ENCODE measurements around the gene DNAJB5.
"Not testable (repeated sequence)": the region's sequence is repeated elsewhere in the genome, so short reads cannot be mapped to it uniquely, and the experiment has no call there.

The DNAJB5 gene

DNA sequence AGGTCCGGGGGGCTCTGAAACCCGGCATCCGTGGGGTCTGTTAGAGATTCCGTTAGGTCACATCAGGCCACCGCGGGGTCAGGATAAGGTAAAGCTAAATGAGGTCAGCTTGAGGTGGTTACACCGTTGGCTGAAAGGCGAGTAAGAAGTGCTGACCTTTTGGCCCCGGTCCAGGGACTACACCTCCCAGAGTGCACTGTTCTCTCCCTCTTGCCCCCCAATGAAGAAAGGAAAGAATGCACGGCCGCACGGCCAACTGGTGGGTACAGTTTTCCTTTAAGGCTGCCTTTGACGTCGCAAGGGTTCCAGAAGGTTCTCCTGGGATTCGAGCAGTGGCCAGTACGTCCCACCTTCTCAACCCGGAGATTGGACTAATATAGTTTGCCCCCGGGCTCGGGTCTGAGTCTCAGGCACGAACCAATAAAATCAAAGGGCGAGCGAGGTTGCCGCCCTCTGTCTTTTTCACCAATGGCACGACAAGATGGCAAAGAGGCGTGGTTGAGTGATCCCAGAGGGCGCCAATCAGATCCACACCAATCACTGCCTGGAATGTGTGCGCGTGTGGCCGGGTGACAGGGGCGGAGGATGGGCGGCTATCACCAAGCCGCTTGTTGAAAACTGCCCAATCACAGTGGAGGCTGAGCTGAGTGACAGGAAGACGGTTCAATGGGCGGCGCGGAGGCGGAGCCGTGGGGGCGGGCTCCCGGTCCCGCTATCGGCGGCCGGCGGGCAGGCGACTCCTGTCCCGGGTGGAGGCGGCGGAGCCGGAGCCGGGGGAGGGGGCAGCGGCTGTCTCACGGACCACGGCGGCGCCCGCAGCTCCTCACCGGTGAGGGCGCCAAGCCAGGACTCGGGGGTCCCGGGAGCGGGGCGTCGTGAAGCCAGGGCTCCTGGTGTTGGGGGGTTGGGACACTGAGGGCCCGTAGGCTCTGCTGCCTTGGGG is at the start of gene DNAJB5:
DNAJB5 (plus strand) TSS at position 743 of the 943 bp plus-strand sequence. CDS start 886 bp downstream, outside the sequence.
- no peaks in the 10 kb centered on the region for H3K27me3 ChIP-seq (replicated peaks)
- H3K27ac ChIP-seq = peak within 1 kb of the TSS; percentile 59
- H3K36me3 ChIP-seq (replicated peaks) = no peaks in the 10 kb centered on the region
- peak; percentile 100 for DNase-seq
- H3K4me3 ChIP-seq (ENCODE audit: low read depth, low read length) = peak within 1 kb of the TSS; percentile 83
- in situ Hi-C loops (cut with HindIII; ENCODE audit: low pct_ligation_motif_present, low sequenced_read_pairs) = no loop called here
- TF ChIP-seq, protein P1, sequence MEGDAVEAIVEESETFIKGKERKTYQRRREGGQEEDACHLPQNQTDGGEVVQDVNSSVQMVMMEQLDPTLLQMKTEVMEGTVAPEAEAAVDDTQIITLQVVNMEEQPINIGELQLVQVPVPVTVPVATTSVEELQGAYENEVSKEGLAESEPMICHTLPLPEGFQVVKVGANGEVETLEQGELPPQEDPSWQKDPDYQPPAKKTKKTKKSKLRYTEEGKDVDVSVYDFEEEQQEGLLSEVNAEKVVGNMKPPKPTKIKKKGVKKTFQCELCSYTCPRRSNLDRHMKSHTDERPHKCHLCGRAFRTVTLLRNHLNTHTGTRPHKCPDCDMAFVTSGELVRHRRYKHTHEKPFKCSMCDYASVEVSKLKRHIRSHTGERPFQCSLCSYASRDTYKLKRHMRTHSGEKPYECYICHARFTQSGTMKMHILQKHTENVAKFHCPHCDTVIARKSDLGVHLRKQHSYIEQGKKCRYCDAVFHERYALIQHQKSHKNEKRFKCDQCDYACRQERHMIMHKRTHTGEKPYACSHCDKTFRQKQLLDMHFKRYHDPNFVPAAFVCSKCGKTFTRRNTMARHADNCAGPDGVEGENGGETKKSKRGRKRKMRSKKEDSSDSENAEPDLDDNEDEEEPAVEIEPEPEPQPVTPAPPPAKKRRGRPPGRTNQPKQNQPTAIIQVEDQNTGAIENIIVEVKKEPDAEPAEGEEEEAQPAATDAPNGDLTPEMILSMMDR (IDR thresholded peaks at IDR 0.05; ENCODE audit: low read depth, low read length, missing control alignments) = no peak

DNA sequence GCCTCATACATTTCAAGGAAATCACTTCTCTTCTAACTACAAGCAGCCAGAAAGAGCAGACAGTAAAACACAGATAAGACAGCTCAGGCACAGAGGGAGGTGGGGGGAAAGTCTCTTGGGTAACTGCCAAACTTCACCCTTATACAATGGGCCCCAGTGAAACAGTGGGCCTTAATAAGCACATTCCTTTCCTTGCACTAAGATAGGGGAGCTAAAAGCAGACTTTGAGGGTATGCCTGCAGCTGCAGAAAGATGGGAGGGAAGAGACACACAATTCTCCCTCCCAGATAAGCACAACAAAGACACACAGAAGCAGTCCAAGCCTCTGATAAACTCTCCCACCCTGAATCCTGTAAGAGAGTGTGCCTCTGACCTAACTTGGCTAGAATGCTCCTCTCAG is 49.6 kb upstream of the DNAJB5 start:
- H3K27ac ChIP-seq; DNase-seq; H3K36me3 ChIP-seq (replicated peaks); H3K27me3 ChIP-seq (replicated peaks); in situ Hi-C loops (cut with HindIII; ENCODE audit: low pct_ligation_motif_present, low sequenced_read_pairs); H3K4me3 ChIP-seq (ENCODE audit: low read depth, low read length): not testable (repeated sequence)

DNA sequence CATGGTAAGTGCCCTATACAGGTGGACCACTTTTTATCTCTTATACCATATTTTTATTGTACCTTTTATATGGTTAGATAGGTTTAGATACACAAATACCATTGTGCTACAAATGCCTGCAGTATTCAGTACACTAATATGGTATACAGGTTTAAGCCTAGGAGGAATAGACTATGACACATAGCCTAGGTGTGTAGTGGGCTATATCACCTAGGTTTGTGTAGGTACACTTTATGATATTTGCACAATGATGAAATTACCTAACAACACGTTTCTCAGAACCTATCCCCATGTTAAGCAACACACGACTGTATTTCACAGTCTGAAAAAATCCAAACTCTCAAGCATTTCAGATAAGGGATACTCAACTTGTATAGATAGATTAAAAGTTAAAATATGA is 41.1 kb upstream of the DNAJB5 start:
- TF ChIP-seq, protein P1 (IDR thresholded peaks at IDR 0.05; ENCODE audit: low read depth, low read length, missing control alignments) = no peak
- Histone ChIP-seq H3K4me3 (ENCODE audit: low read depth, low read length) (no peak overlapping the region), H3K36me3 (replicated peaks) (no peaks in the 10 kb centered on the region), H3K27me3 (replicated peaks) (peaks cover 10% of the 10 kb centered on the region), H3K27ac (no peak overlapping the region)
- DNase-seq = no peak
- in situ Hi-C loops (cut with HindIII; ENCODE audit: low pct_ligation_motif_present, low sequenced_read_pairs) = no loop called here

DNA sequence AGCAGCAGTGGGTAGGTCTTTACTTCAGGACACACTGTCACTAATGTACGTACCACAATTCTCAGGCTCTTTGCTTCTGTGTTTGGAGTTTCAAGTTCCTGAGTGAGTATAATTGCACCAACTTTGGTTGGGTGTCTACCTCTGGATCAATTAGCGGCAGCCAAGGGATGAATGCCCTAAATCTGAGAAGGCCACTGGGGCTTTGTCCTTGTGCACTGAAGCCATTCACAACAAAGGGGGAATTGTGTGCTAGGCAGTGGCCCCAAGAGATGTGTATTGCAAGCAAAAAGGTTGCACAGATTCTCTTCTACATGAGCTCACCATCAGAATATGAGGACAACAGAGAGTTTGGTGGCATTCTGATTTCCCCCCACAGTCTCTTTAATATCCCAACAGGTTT is 35.3 kb upstream of the DNAJB5 start:
- in situ Hi-C loops (cut with HindIII; ENCODE audit: low pct_ligation_motif_present, low sequenced_read_pairs) = no loop called here
- DNase-seq = no peak
- Histone ChIP-seq H3K27ac (no peak overlapping the region), H3K4me3 (ENCODE audit: low read depth, low read length) (no peak overlapping the region), H3K27me3 (replicated peaks) (peaks cover 42% of the 10 kb centered on the region), H3K36me3 (replicated peaks) (no peaks in the 10 kb centered on the region)
- TF ChIP-seq, protein P1 (IDR thresholded peaks at IDR 0.05; ENCODE audit: low read depth, low read length, missing control alignments) = no peak

DNA sequence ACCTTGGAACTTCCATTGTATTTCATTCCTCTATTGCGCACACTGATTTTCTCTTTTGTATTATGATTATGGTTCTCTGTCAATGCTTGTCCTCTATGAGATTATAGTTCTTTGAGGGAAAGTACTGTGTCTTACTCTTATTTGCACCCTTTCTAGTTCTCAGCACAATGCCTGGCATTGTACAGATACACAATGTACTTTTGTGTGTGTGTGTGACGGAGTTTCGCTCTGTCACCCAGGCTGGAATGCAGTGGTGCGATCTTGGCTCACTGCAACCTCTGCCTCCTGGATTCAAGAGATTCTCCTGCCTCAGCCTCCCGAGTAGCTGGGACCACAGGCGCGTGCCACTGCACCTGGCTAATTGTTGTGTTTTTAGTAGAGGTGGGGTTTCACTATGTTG is 33.5 kb upstream of the DNAJB5 start:
- peaks cover 58% of the 10 kb centered on the region for H3K27me3 ChIP-seq (replicated peaks)
- DNase-seq; in situ Hi-C loops (cut with HindIII; ENCODE audit: low pct_ligation_motif_present, low sequenced_read_pairs); H3K27ac ChIP-seq; H3K36me3 ChIP-seq (replicated peaks); H3K4me3 ChIP-seq (ENCODE audit: low read depth, low read length): not testable (repeated sequence)

DNA sequence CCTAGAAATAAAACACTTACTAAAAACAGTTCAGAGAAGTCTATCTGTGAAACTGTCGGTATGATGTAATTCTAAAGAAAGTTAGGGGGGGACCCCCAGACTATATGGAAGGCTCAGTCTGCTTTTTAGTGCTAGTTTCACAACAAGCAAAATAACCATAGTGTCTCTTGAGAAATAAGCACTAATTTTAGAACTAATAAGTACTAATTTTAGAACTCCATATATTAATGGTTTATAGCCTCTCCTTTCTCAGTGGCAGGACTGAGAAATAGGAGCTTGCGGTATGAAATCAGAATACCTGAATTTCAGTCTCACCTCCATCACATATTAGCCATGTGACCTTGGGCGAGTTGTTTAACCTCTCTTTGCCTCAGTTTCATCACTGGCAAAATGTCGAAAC is 32.9 kb upstream of the DNAJB5 start:
- H3K36me3 ChIP-seq (replicated peaks) = no peaks in the 10 kb centered on the region
- TF ChIP-seq, protein P1 (IDR thresholded peaks at IDR 0.05; ENCODE audit: low read depth, low read length, missing control alignments) = no peak
- H3K27ac ChIP-seq = no peak overlapping the region
- peaks cover 59% of the 10 kb centered on the region for H3K27me3 ChIP-seq (replicated peaks)
- DNase-seq = no peak
- in situ Hi-C loops (cut with HindIII; ENCODE audit: low pct_ligation_motif_present, low sequenced_read_pairs) = no loop called here
- H3K4me3 ChIP-seq (ENCODE audit: low read depth, low read length) = no peak overlapping the region

All from brain microvascular endothelial cell (primary cell).